Brain microvascular endothelial cell (primary cell): ENCODE data around the gene SLX9.
A peak's percentile ranks its signal among the peaks of the same experiment; 100 is the strongest.

ENCODE experiments used
- DNase-seq: peaks from one replicate; pipeline ENCODE4 v3.0.0-alpha.2; 2020
- H3K27ac ChIP-seq: fragments of 250-450 bp; sonication (Bioruptor Pico); 2 replicates; pipeline ENCODE4 v1.5.1; 2020; ENCODE audit warnings: mild to moderate bottlenecking, moderate library complexity
- H3K27me3 ChIP-seq: fragments of 250-450 bp; sonication (Bioruptor Pico); replicated peaks from 2 replicates; pipeline ENCODE4 v1.5.1; 2020; ENCODE audit warnings: mild to moderate bottlenecking
- H3K36me3 ChIP-seq: fragments of 250-450 bp; sonication (Bioruptor Pico); replicated peaks from 2 replicates; pipeline ENCODE4 v1.5.1; 2020; ENCODE audit warnings: mild to moderate bottlenecking
- H3K4me3 ChIP-seq: 2 replicates; pipeline ENCODE4 v1.5.1; 2011; ENCODE audit warnings: low read depth, mild to moderate bottlenecking, control low read depth, low read length, moderate library complexity
- in situ Hi-C: cut with HindIII; loops from 2 replicates; pipeline ENCODE4 v1.10.0; 2017; ENCODE audit warnings: low sequenced_read_pairs, low pct_ligation_motif_present
- TF ChIP-seq, protein P1 (sequence below): IDR thresholded peaks from 2 replicates; pipeline ENCODE4 v1.5.1; 2011; ENCODE audit warnings: low read depth, mild to moderate bottlenecking, moderate library complexity, low read length, control low read depth, inconsistent platforms; ENCODE audit errors: missing control alignments

The SLX9 gene

DNA sequence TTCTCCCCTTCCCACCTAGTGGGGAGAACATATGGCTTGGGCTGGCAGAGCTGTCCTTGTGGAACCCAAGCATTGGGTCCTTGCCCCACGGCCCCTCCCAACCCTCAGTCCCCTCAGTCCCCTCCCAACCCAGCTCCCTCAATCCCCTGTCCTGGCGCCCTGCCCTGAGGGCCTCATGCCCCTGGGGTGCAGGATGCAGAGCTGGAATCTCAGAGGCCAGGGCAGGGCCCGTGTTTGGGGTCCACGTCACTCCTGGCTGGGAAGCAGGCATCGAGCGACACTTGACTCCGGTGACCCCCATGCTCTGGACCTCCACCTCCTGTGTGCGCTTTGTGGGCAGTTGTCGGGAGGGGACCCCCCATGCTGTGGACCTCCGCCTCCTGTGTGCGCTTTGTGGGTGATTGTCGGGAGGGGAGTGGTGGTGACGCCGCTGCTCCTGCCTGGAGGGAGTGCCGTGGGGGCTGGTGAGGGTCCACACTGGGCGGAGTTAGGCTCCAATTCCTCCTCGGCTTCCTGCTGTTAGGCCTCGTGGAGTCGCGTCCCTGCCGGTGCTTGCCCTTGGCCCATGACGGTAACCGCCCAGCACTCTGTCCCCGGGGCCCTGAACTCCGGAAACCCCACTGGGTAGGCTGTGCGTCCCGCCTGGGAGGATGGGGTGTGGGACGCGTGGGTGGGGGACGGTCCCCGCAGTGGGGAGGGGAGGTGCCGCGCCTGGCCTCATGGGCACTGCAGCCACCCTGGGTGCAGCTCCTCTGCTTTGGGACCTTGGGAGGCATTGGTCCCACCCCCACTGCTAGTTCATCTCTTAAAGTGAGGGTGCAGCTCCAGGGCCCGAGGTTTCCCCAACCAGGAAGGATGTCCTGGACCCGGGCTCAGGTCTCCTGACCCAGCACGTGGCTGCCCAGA is 31.2 kb downstream of the SLX9 start:
- Histone ChIP-seq H3K27ac (peak overlapping the region; percentile 46), H3K36me3 (no peaks in the 10 kb centered on the region), H3K27me3 (no peaks in the 10 kb centered on the region), H3K4me3 (no peak overlapping the region)
- DNase-seq: no peak
- TF ChIP-seq, protein P1, sequence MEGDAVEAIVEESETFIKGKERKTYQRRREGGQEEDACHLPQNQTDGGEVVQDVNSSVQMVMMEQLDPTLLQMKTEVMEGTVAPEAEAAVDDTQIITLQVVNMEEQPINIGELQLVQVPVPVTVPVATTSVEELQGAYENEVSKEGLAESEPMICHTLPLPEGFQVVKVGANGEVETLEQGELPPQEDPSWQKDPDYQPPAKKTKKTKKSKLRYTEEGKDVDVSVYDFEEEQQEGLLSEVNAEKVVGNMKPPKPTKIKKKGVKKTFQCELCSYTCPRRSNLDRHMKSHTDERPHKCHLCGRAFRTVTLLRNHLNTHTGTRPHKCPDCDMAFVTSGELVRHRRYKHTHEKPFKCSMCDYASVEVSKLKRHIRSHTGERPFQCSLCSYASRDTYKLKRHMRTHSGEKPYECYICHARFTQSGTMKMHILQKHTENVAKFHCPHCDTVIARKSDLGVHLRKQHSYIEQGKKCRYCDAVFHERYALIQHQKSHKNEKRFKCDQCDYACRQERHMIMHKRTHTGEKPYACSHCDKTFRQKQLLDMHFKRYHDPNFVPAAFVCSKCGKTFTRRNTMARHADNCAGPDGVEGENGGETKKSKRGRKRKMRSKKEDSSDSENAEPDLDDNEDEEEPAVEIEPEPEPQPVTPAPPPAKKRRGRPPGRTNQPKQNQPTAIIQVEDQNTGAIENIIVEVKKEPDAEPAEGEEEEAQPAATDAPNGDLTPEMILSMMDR: peak; percentile 3
- in situ Hi-C loops: no loop called here

DNA sequence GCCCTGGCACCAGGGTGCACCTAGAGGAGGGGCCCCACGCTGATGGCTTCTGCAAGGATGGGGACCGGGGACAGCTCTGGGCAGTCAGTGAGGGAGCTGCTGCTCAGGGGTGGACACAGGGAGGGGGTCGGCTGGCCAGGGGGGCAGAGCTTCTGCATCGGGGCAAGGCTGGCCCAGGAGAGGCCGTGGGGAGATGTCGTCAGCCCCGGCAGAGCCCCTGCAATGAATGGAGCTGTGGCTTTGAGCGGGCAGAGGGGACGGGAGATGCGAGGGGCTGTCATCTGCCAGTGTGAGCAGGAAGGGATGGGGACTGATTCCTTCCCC is 31.8 kb downstream of the SLX9 start:
- in situ Hi-C loops: no loop called here

DNA sequence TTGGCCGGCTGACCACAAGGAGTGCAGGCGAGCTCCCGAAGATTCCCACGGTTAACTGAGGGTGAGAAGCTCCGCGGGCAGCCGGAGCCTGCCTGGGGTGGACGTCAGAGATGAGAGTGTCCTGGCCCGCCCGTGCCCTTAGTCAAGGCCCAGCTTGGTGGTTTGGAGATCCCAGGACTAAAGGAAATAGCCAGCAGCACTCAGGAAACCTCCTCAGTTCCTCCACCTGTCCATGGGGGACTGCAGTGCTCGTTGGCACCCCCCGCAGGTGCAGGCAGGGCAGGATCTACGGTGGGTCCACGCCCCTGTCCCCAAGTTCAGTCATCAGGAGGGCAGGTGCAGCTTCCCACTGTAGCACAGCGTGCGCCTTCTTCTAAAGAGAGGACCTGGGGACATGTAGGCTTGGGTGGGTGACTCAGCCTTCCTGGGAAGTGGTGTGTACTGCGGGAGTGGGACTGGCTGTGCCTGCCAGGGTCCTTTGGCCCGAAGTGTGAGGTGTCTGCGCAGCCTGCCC is 32.5 kb downstream of the SLX9 start:
- no peaks in the 10 kb centered on the region for H3K27me3 ChIP-seq
- H3K36me3 ChIP-seq: peaks cover 3% of the 10 kb centered on the region
- no peak for DNase-seq
- no peak overlapping the region for H3K4me3 ChIP-seq
- no peak overlapping the region for H3K27ac ChIP-seq
- in situ Hi-C loops: no loop called here
- TF ChIP-seq, protein P1: no peak

More for the DNA sequence above, 31.8 kb downstream of the SLX9 start:
- TF ChIP-seq, protein P1: no peak
- H3K27ac ChIP-seq: no peak overlapping the region
- H3K27me3 ChIP-seq: no peaks in the 10 kb centered on the region
- H3K4me3 ChIP-seq: no peak overlapping the region
- no peaks in the 10 kb centered on the region for H3K36me3 ChIP-seq
- DNase-seq: no peak

DNA sequence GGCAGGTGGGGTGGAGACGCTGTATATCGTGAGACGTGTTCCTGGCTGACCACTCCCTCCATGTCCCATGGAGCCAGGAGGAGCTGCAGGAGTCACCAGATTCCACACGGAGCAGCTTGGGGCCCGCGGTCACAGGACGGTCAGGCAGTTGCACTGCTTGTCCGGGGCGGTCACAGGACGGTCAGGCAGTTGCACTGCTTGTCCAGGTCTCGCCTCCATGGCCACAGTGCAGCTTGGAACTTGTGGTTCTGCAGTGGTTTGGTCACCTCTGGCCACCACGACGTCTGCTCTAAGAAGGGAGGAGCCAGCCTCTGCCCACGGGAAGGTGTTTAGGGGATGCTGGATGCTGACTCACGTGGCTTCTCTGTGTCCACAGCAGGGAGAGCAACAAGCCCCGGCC is 33.0 kb downstream of the SLX9 start:
- Histone ChIP-seq H3K27me3 (no peaks in the 10 kb centered on the region), H3K36me3 (peaks cover 3% of the 10 kb centered on the region), H3K27ac (no peak overlapping the region), H3K4me3 (no peak overlapping the region)
- TF ChIP-seq, protein P1: no peak
- no peak for DNase-seq
- in situ Hi-C loops: no loop called here

DNA sequence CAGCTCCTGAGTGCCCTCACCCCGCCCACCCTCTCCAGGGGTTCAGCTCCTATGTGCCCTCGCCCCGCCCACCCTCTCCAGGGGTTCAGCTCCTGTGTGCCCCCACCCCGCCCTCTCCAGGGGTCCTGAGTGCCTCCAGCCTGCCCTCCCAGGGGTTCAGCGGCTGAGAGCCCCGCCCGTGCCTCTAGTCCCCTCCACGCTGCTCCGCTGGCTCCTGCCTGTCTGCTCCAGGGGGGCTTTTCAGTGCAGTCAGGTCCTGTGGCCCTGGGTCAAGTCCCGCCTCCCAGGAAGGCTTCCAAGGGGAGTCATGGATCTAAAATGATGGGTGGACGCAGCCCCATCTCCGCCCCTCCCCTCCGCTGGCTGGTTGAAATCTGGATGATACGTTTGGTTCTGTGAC is 33.8 kb downstream of the SLX9 start:
- DNase-seq: no peak
- H3K27me3 ChIP-seq: no peaks in the 10 kb centered on the region
- no peak overlapping the region for H3K27ac ChIP-seq
- TF ChIP-seq, protein P1: no peak
- in situ Hi-C loops: no loop called here
- no peak overlapping the region for H3K4me3 ChIP-seq
- peaks cover 3% of the 10 kb centered on the region for H3K36me3 ChIP-seq
